Transverse colon (tissue), 4 donors: ENCODE results near the gene FAM162A. TPM values are rescaled to one million over a fixed set of nuclear protein-coding genes. Genes with fewer than 3 reads are reported as not detected.
A peak's percentile ranks its signal among the peaks of the same experiment; 100 is the strongest.

ENCODE experiments used
- DNase-seq: peaks from one replicate; pipeline ENCODE4 v3.0.0-alpha.2; 2019
- H3K27ac ChIP-seq, 4 donors: fragments of 200-600 bp; sonication (generic); 2 replicates each; pipeline ENCODE4 v1.5.1; 2016 to 2018; ENCODE audit warnings: inconsistent platforms in 4 of 4
- H3K27me3 ChIP-seq: fragments of 200-600 bp; sonication (generic); 2 replicates; pipeline ENCODE4 v1.5.1; 2017; ENCODE audit warnings: inconsistent platforms
- H3K36me3 ChIP-seq, 4 donors: fragments of 200-600 bp; sonication (generic); 2 replicates each; pipeline ENCODE4 v1.5.1; 2017 to 2019; ENCODE audit warnings: inconsistent platforms in 4 of 4
- H3K4me1 ChIP-seq, 4 donors: fragments of 200-600 bp; sonication (generic); 2 replicates each; pipeline ENCODE4 v1.5.1; 2017 to 2020; ENCODE audit warnings: inconsistent platforms in 4 of 4
- H3K4me3 ChIP-seq, 4 donors: fragments of 200-600 bp; sonication (generic); 1 replicate in 1 of 4; 2 replicates in 3 of 4; pipeline versions ENCODE4 v1.5.1 to v1.6.1; 2017 to 2019; ENCODE audit warnings: inconsistent platforms in 4 of 4
- H3K9me3 ChIP-seq, 2 donors: fragments of 200-600 bp; sonication (generic); 2 replicates each; pipeline ENCODE4 v1.5.1; 2017 to 2019; ENCODE audit warnings: inconsistent platforms in 2 of 2
- EP300 ChIP-seq: sonication (generic); formaldehyde crosslinking; IDR thresholded peaks from one replicate; pipeline ENCODE4 v1.6.1; 2017; ENCODE audit warnings: antibody characterized with exemption, low read depth
- POLR2A ChIP-seq: fragments of 450-650 bp; IDR thresholded peaks from one replicate; pipeline ENCODE4 v1.6.1; 2016; ENCODE audit warnings: antibody characterized with exemption, mild to moderate bottlenecking, moderate library complexity
- POLR2AphosphoS5 ChIP-seq, 3 donors: sonication (generic); formaldehyde crosslinking; IDR thresholded peaks; one replicate each; pipeline ENCODE4 v1.6.1; 2016; ENCODE audit warnings: antibody characterized with exemption in 3 of 3
- WGBS, 2 donors: methylation state at CpG; one replicate each; pipeline ENCODE4 v1.1.5; 2018; ENCODE audit warnings: low coverage in 1 of 2; 5-methylcytosine and 5-hydroxymethylcytosine counted together
- in situ Hi-C, 4 donors: fragments of 200-750 bp; cut with MboI; loops; one replicate each; pipeline versions ENCODE4 v1.15.0 to v1.15.1; 2017; ENCODE audit warnings: low sequenced_read_pairs in 3 of 4, low pct_ligation_motif_present in 1 of 4, low pct_unique_long_range_greater_than_20kb in 1 of 4
- intact Hi-C: fragments of 100-400 bp; cut with DNase I; formaldehyde crosslinking; loops from one replicate; pipeline ENCODE4 v1.15.1; 2023; ENCODE audit warnings: low total_unique reads
- total RNA-seq, 4 donors: library from RNA; depleted of rRNA; stranded (reverse); fragments of >200 nt; gene quantifications; one replicate each; pipeline ENCODE4 v1.1.0, GENCODE V29; 2016
- TF ChIP-seq, protein P1 (sequence below), 5 experiments: fragments of 200-600 bp in 3 of 5; fragments of 450-650 bp in 2 of 5; sonication (generic) in 3 of 5; IDR thresholded peaks; 1 replicate in 2 of 5; 2 replicates in 3 of 5; pipeline ENCODE4 v1.5.1; 2016 to 2017; ENCODE audit warnings: antibody characterized with exemption in 5 of 5, inconsistent platforms in 3 of 5, mild to moderate bottlenecking in 2 of 5, moderate library complexity in 1 of 5

FAM162A gene
- total RNA-seq, 4 donors from 2014 or later = 11.2 to 116 (median 57.6) TPM

DNA sequence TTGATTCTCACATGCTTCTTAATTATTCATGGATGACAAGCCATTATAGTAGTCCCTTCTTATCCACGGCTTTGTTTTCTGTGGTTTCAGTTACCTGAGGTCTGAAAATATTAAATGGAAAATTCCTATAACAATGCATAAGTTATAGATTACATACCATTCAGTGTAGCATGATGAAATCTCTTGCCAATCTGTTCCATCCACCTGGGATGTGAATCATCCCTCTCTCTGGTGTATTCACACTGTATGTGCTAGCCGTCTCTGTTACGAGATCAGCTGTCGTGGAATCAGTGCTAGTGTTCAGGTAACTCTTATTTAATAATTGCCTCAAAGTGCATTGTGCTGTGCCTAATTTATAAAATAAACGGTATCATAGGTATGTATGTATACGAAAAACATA, 26.7 kb downstream of the FAM162A start:
- Histone ChIP-seq H3K27ac (no peak overlapping the region), H3K9me3 (no peaks in the 10 kb centered on the region), H3K36me3 (peaks cover 0 to 47% (median 23%) of the 10 kb centered on the region in 4 donors), H3K27me3 (no peaks in the 10 kb centered on the region), H3K4me3 (no peak overlapping the region), H3K4me1 (peaks cover 0 to 25% (median 9%) of the 10 kb centered on the region in 4 donors)
- TF ChIP-seq, protein P1, sequence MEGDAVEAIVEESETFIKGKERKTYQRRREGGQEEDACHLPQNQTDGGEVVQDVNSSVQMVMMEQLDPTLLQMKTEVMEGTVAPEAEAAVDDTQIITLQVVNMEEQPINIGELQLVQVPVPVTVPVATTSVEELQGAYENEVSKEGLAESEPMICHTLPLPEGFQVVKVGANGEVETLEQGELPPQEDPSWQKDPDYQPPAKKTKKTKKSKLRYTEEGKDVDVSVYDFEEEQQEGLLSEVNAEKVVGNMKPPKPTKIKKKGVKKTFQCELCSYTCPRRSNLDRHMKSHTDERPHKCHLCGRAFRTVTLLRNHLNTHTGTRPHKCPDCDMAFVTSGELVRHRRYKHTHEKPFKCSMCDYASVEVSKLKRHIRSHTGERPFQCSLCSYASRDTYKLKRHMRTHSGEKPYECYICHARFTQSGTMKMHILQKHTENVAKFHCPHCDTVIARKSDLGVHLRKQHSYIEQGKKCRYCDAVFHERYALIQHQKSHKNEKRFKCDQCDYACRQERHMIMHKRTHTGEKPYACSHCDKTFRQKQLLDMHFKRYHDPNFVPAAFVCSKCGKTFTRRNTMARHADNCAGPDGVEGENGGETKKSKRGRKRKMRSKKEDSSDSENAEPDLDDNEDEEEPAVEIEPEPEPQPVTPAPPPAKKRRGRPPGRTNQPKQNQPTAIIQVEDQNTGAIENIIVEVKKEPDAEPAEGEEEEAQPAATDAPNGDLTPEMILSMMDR (IDR thresholded peaks at IDR 0.05) = no peak
- no peak for TF ChIP-seq EP300
- no peak for TF ChIP-seq POLR2A
- TF ChIP-seq POLR2AphosphoS5 (IDR thresholded peaks at IDR 0.05) = no peak
- no peak for DNase-seq
- 88 to 90% methylated on average over 6 of the region's 6 CpGs for WGBS, 2 donors
- intact Hi-C loops (no loop called here), in situ Hi-C loops (loop anchor here in 1 of 4 donors (25.0 kb wide), 1 partner anchor 277 kb away; the partner anchor contains the start of gene PARP14)

DNA sequence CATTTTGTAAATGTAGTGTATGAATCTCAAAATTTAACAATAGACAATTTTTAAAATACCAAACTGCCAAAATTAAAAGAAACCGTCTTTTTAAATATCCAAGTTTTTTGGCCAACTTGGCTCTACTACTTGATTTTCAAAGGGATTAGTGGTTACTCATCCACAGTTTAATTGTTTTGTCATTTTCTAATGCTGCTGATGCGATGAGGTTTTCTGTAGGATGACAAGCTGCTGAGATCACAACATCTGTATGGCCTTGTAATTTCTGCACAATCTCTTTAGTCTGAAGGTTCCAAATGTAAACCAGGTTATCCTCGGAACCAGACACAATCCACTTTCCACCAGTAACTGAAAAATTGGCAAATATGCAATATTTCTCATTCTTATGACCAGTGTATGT, 30.4 kb downstream of the FAM162A start:
- H3K9me3 ChIP-seq = no peaks in the 10 kb centered on the region

DNA sequence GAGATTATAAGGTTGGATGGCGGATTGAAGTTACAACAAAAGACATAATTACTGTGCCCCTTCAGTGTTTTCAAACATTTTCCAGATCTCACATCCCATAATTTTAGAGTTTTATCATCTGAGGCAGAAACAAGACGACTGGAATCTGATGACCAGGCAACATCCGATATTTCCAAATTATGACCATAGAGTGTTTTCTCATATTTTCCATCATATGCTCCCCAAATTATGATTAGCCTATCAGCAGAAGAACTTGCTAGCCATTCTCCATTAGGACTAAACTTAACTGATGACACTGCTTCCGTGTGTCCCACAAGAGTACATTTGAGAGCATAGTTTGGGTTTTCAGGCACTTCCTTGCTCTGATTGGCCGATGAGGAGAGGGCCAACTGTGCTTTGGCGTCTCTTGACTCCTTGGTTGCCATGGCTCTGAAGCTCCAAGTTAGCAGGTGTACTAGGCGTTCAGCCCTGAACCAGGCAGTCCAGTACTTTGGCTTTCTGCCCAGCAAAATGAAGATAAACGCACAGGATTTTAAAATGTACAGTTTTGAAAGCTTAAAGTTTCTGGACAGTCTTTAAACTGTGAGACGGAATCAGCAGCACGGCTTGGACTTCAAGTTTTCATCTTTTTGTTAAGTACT, 31.2 kb downstream of the FAM162A start:
- intact Hi-C loops = no loop called here
- DNase-seq = peak; percentile 54
- no peaks in the 10 kb centered on the region for H3K9me3 ChIP-seq
- no peak for TF ChIP-seq EP300
- TF ChIP-seq POLR2AphosphoS5 (IDR thresholded peaks at IDR 0.05) = no peak
- TF ChIP-seq, protein P1 (IDR thresholded peaks at IDR 0.05) = no peak
- no peak for TF ChIP-seq POLR2A
- peaks cover 0 to 7% (median 1%) of the 10 kb centered on the region in 4 donors for H3K36me3 ChIP-seq
- peak overlapping the region; percentile 54 to 81 (median 67) for H3K4me3 ChIP-seq
- 20 to 33% methylated on average over 6 to 10 of the region's 10 CpGs for WGBS, 2 donors
- H3K27me3 ChIP-seq = no peaks in the 10 kb centered on the region
- peaks cover 7 to 36% (median 19%) of the 10 kb centered on the region in 4 donors for H3K4me1 ChIP-seq
- in situ Hi-C loops = loop anchor here in 1 of 4 donors (25.0 kb wide), 1 partner anchor 272 kb away; the partner anchor contains the start of gene PARP14
- peak overlapping the region; percentile 86 to 92 (median 90) for H3K27ac ChIP-seq

More for the DNA sequence above, 30.4 kb downstream of the FAM162A start:
- peaks cover 7 to 36% (median 19%) of the 10 kb centered on the region in 4 donors for H3K4me1 ChIP-seq
- in situ Hi-C loops = loop anchor here in 1 of 4 donors (25.0 kb wide), 1 partner anchor 273 kb away; the partner anchor contains the start of gene PARP14
- H3K36me3 ChIP-seq = peaks cover 0 to 15% (median 6%) of the 10 kb centered on the region in 4 donors
- intact Hi-C loops = no loop called here
- no peaks in the 10 kb centered on the region for H3K27me3 ChIP-seq
- H3K4me3 ChIP-seq = no peak overlapping the region
- no peak for DNase-seq
- H3K27ac ChIP-seq = no peak overlapping the region
- no peak for TF ChIP-seq POLR2AphosphoS5 (IDR thresholded peaks at IDR 0.05)
- TF ChIP-seq, protein P1 (IDR thresholded peaks at IDR 0.05) = no peak
- TF ChIP-seq POLR2A = no peak
- TF ChIP-seq EP300 = no peak
- 86 to 87% methylated on average over 3 of the region's 3 CpGs for WGBS, 2 donors

DNA sequence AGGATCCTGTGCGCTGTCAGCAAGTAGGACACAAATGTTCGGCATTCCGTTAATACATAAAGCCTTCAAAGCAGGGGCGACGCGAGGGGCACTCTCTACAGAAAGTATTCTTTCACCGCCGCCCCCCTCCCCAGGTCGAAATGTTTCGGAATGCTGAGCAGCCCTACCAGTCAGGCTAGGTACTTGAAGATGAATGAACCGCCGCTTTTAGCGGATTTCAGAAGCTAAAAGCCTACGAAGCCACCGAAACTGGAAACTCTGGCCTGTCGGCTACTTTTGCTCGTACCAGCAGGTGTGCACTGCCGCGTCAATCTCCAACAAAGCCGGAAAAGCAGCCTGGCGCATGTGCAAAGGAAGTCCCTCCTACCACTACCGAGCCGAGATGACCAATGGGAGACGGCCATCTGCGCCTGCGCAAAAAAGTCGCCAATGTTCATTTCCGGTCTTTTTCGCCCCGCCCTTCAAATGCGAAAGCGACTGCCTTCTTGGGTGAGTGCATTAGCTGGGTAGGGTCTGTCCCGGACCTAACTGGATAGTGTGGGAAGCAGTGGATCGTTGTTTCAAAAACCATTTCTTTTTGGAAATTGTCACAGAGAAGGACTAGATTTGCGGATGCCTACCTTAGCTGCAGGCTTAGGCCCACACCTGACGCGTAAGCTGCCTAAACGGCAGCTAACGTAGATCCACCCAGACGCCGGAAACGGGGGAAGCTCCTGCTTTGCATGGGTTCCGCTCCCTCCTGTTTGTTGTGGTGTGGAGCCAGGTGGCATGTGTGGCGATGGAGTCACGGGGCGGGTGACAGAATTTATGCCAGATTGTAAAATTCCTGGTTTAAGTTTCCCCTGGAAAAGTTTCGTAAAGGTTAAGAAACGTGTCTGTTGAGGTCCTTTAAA, 32.0 kb downstream of the FAM162A start, which contains the start of gene WDR5B:
WDR5B (minus strand) TSS at position 301 of the 893 bp plus-strand sequence. CDS start 534 bp downstream, outside the sequence.
- peaks cover 0 to 7% (median 0%) of the 10 kb centered on the region in 4 donors for H3K36me3 ChIP-seq
- intact Hi-C loops (no loop called here), in situ Hi-C loops (loop anchor here in 1 of 4 donors (25.0 kb wide), 1 partner anchor 271 kb away; the partner anchor contains the start of gene PARP14)
- H3K4me1 ChIP-seq = peaks cover 7 to 36% (median 19%) of the 10 kb centered on the region in 4 donors
- H3K4me3 ChIP-seq = peak within 1 kb of the TSS; percentile 54 to 81 (median 67)
- no peak for TF ChIP-seq EP300
- peak; percentile 88 for TF ChIP-seq POLR2A
- TF ChIP-seq, protein P1 (IDR thresholded peaks at IDR 0.05) = peak in 3 of 5 experiments; percentile 18 to 39 (median 23)
- TF ChIP-seq POLR2AphosphoS5 (IDR thresholded peaks at IDR 0.05) = peak; percentile 85 to 93 (median 91)
- peak within 1 kb of the TSS; percentile 86 to 92 (median 90) for H3K27ac ChIP-seq
- WGBS, 2 donors = 0% methylated on average over 1 to 48 of the region's 48 CpGs
- no peaks in the 10 kb centered on the region for H3K27me3 ChIP-seq
- no peaks in the 10 kb centered on the region for H3K9me3 ChIP-seq
- DNase-seq = peak; percentile 99
